HepG2 (cell line): ENCODE measurements around the gene STRA6. TPM values are rescaled to one million over a fixed set of nuclear protein-coding genes. Genes with fewer than 3 reads are reported as not detected.

Experiments
- PREB ChIP-seq: sonication (generic); formaldehyde crosslinking; IDR thresholded peaks from 2 replicates; pipeline ENCODE4 v1.4.0; 2020; ENCODE audit warnings: missing genetic modification reagents
- USF2 ChIP-seq, 2 experiments: sonication (generic) in 1 of 2; formaldehyde crosslinking in 1 of 2; IDR thresholded peaks; 2 replicates each; pipeline versions ENCODE4 v1.5.1 to v1.6.1; 2011 to 2020; ENCODE audit warnings: borderline replicate concordance in 1 of 2, low read depth in 1 of 2, low read length in 1 of 2, mild to moderate bottlenecking in 1 of 2, missing genetic modification reagents in 1 of 2, moderate library complexity in 1 of 2
- ZBTB8A ChIP-seq: sonication (generic); formaldehyde crosslinking; IDR thresholded peaks from 2 replicates; pipeline ENCODE4 v1.4.0; 2020; ENCODE audit warnings: mild to moderate bottlenecking, low read depth, missing genetic modification reagents, borderline replicate concordance
- polyA plus RNA-seq, 8 experiments: library from polyadenylated mRNA; depleted of rRNA in 3 of 8; stranded (reverse) in 7 of 8; unstranded in 1 of 8; fragments of >200 nt; fragmentation: Illumina TruSeq in 4 of 8; extraction: Trizol in 4 of 8; gene quantifications; 2 replicates each; pipeline versions ENCODE4 v1.2.1 to v1.2.3, GENCODE V29; 2011 to 2016; ENCODE audit warnings: low read depth in 4 of 8, missing spikeins in 1 of 8, mixed read lengths in 1 of 8; ENCODE audit not compliant: insufficient read depth in 1 of 8
- total RNA-seq, 5 experiments: library from RNA; depleted of rRNA; stranded (reverse); fragments of >200 nt; fragmentation: Illumina TruSeq; extraction: Trizol; gene quantifications; 2 replicates each; pipeline ENCODE4 v1.2.3, GENCODE V29; 2016; ENCODE audit warnings: low read depth in 1 of 5
- TF ChIP-seq, protein P1 (sequence below): sonication (generic); formaldehyde crosslinking; IDR thresholded peaks from 2 replicates; pipeline ENCODE4 v1.8.1; 2023; ENCODE audit warnings: missing genetic modification reagents, inconsistent platforms, borderline replicate concordance
- TF ChIP-seq, protein P2 (sequence below): sonication (generic); formaldehyde crosslinking; IDR thresholded peaks from 2 replicates; pipeline ENCODE4 v1.5.0; 2020; ENCODE audit warnings: missing genetic modification reagents

The STRA6 gene
- total and polyA plus RNA-seq, 2 of the 13 experiments (the other 11 are each of a cell fraction or from before 2014, with no cell fraction given) = 1.6 to 2.1 TPM

GRCh38 chr15:74203914-74204431, 1.4 kb upstream of the STRA6 start (continued):
- TF ChIP-seq, protein P1, sequence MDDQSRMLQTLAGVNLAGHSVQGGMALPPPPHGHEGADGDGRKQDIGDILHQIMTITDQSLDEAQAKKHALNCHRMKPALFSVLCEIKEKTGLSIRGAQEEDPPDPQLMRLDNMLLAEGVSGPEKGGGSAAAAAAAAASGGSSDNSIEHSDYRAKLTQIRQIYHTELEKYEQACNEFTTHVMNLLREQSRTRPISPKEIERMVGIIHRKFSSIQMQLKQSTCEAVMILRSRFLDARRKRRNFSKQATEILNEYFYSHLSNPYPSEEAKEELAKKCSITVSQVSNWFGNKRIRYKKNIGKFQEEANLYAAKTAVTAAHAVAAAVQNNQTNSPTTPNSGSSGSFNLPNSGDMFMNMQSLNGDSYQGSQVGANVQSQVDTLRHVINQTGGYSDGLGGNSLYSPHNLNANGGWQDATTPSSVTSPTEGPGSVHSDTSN = no peak
- TF ChIP-seq ZBTB8A (CRISPR knock-in tag) (no peak), PREB (CRISPR knock-in tag) (no peak), USF2 (IDR thresholded peaks at IDR 0.05; ENCODE audit: low read depth, low read length) (no peak), USF2 (CRISPR knock-in tag; IDR thresholded peaks at IDR 0.05; ENCODE audit: borderline replicate concordance) (no peak)
- TF ChIP-seq, protein P2, sequence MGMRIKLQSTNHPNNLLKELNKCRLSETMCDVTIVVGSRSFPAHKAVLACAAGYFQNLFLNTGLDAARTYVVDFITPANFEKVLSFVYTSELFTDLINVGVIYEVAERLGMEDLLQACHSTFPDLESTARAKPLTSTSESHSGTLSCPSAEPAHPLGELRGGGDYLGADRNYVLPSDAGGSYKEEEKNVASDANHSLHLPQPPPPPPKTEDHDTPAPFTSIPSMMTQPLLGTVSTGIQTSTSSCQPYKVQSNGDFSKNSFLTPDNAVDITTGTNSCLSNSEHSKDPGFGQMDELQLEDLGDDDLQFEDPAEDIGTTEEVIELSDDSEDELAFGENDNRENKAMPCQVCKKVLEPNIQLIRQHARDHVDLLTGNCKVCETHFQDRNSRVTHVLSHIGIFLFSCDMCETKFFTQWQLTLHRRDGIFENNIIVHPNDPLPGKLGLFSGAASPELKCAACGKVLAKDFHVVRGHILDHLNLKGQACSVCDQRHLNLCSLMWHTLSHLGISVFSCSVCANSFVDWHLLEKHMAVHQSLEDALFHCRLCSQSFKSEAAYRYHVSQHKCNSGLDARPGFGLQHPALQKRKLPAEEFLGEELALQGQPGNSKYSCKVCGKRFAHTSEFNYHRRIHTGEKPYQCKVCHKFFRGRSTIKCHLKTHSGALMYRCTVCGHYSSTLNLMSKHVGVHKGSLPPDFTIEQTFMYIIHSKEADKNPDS (CRISPR knock-in tag) = no peak
